Keratinocyte (primary cell): ENCODE data around the gene FOXD2. TPM values are rescaled to one million over a fixed set of nuclear protein-coding genes. Genes with fewer than 3 reads are reported as not detected.

Experiments
- DNase-seq: peaks from one replicate; pipeline ENCODE4 v3.0.0-alpha.2; 2011; ENCODE audit warnings: low read depth, missing footprints, low spot score
- FAIRE-seq: peaks from 2 replicates; lab custom pipeline; 2011; peaks lifted over from hg19 to GRCh38; lab: Jason Lieb, UNC
- H2AFZ ChIP-seq: 2 replicates; pipeline ENCODE4 v1.6.0; 2012; ENCODE audit warnings: low read length, control low read depth, inconsistent platforms; ENCODE audit not compliant: control insufficient read depth
- H3K27ac ChIP-seq: 2 replicates; pipeline ENCODE4 v1.5.1; 2011; ENCODE audit warnings: low read length; ENCODE audit not compliant: control insufficient read depth, insufficient read depth
- H3K27me3 ChIP-seq: 3 replicates; pipeline ENCODE4 v1.6.0; 2011; ENCODE audit warnings: low read length; ENCODE audit not compliant: control insufficient read depth, insufficient read depth; ENCODE audit errors: extremely low read depth
- H3K36me3 ChIP-seq, 2 experiments: 2 replicates in 1 of 2; 3 replicates in 1 of 2; pipeline ENCODE4 v1.5.1; 2011; ENCODE audit warnings: low read length in 2 of 2, mild to moderate bottlenecking in 1 of 2; ENCODE audit not compliant: control insufficient read depth in 2 of 2, insufficient read depth in 2 of 2; ENCODE audit errors: extremely low read depth in 1 of 2
- H3K4me1 ChIP-seq: 3 replicates; pipeline ENCODE4 v1.5.1; 2011; ENCODE audit warnings: low read length; ENCODE audit not compliant: control insufficient read depth, insufficient read depth; ENCODE audit errors: extremely low read depth
- H3K4me2 ChIP-seq: 3 replicates; pipeline ENCODE4 v1.6.0; 2011; ENCODE audit warnings: low read depth, low read length; ENCODE audit not compliant: control insufficient read depth, insufficient read depth; ENCODE audit errors: extremely low read depth
- H3K4me3 ChIP-seq, 3 experiments: fragments of 200-600 bp in 1 of 3; sonication (generic) in 1 of 3; 2 replicates in 2 of 3; 3 replicates in 1 of 3; pipeline ENCODE4 v1.5.1; 2011 to 2016; ENCODE audit warnings: low read length in 3 of 3, mild to moderate bottlenecking in 3 of 3, control low read depth in 2 of 3, inconsistent platforms in 1 of 3, low read depth in 1 of 3, mixed read lengths in 1 of 3, mixed run types in 1 of 3, moderate library complexity in 1 of 3; ENCODE audit not compliant: control insufficient read depth in 2 of 3, insufficient read depth in 2 of 3; ENCODE audit errors: extremely low read depth in 1 of 3
- H3K79me2 ChIP-seq: 2 replicates; pipeline ENCODE4 v1.6.0; 2012; ENCODE audit warnings: low read length; ENCODE audit not compliant: control insufficient read depth, insufficient read depth
- H3K9ac ChIP-seq: 3 replicates; pipeline ENCODE4 v1.6.0; 2011; ENCODE audit warnings: low read length; ENCODE audit not compliant: control insufficient read depth, insufficient read depth; ENCODE audit errors: extremely low read depth
- H3K9me1 ChIP-seq: 3 replicates; pipeline ENCODE4 v1.6.0; 2011; ENCODE audit warnings: low read length; ENCODE audit not compliant: control insufficient read depth, insufficient read depth; ENCODE audit errors: extremely low read depth
- H3K9me3 ChIP-seq: 2 replicates; pipeline ENCODE4 v1.5.1; 2012; ENCODE audit warnings: low read depth, low read length; ENCODE audit not compliant: control insufficient read depth
- H4K20me1 ChIP-seq: 3 replicates; pipeline ENCODE4 v1.6.0; 2011; ENCODE audit warnings: low read length; ENCODE audit not compliant: control insufficient read depth, insufficient read depth; ENCODE audit errors: extremely low read depth
- EZH2 ChIP-seq: IDR thresholded peaks from one replicate; pipeline ENCODE4 v1.6.1; 2012; ENCODE audit warnings: inconsistent platforms, mild to moderate bottlenecking, low read length, moderate library complexity
- dilution Hi-C: fragments of 300-500 bp; cut with MboI; formaldehyde crosslinking; loops from one replicate; pipeline ENCODE4 v1.7.0; 2020; ENCODE audit warnings: low sequenced_read_pairs; ENCODE audit not compliant: extremely low pct_ligation_motif_present
- polyA plus RNA-seq, 5 experiments: library from polyadenylated mRNA; depleted of rRNA in 3 of 5; stranded (reverse) in 3 of 5; stranded (forward) in 1 of 5; unstranded in 1 of 5; fragments of >200 nt; gene quantifications; 1 replicate in 1 of 5; 2 replicates in 3 of 5; 3 replicates in 1 of 5; pipeline versions ENCODE4 v1.2.1 to v1.2.3, GENCODE V29; 2011 to 2012; ENCODE audit warnings: missing spikeins in 2 of 5, low read depth in 1 of 5, low replicate concordance in 1 of 5
- TF ChIP-seq, protein P1 (sequence below), 3 experiments: IDR thresholded peaks in 1 of 3; conservative IDR thresholded peaks in 1 of 3; optimal IDR thresholded peaks in 1 of 3; 2 replicates in 2 of 3; 3 replicates in 1 of 3; pipeline versions ENCODE3 to v1.5.1; 2011; ENCODE audit warnings: low read length in 3 of 3, mild to moderate bottlenecking in 3 of 3, moderate library complexity in 2 of 3, control low read depth in 1 of 3, inconsistent platforms in 1 of 3; ENCODE audit not compliant: insufficient read depth in 2 of 3; ENCODE audit errors: extremely low read depth in 1 of 3

FOXD2 gene
- polyA plus RNA-seq, 1 donor (not counting 4 experiments of a cell fraction or from before 2014, with no cell fraction given) = 0.04 TPM

GRCh38 chr1:47439819-47440598 lies 2.2 kb downstream of the FOXD2 start:
- H3K9me1 ChIP-seq = no peaks in the 10 kb centered on the region
- H3K27me3 ChIP-seq = peaks cover 70% of the 10 kb centered on the region
- H3K36me3 ChIP-seq = no peaks in the 10 kb centered on the region
- no peak for FAIRE-seq
- no peak overlapping the region for H3K9ac ChIP-seq
- no peaks in the 10 kb centered on the region for H3K9me3 ChIP-seq
- H4K20me1 ChIP-seq = peaks cover 8% of the 10 kb centered on the region
- no peak for DNase-seq
- dilution Hi-C loops = no loop called here
- peaks cover 4% of the 10 kb centered on the region for H3K79me2 ChIP-seq
- no peak overlapping the region for H3K27ac ChIP-seq
- no peak for TF ChIP-seq EZH2
- TF ChIP-seq, protein P1, sequence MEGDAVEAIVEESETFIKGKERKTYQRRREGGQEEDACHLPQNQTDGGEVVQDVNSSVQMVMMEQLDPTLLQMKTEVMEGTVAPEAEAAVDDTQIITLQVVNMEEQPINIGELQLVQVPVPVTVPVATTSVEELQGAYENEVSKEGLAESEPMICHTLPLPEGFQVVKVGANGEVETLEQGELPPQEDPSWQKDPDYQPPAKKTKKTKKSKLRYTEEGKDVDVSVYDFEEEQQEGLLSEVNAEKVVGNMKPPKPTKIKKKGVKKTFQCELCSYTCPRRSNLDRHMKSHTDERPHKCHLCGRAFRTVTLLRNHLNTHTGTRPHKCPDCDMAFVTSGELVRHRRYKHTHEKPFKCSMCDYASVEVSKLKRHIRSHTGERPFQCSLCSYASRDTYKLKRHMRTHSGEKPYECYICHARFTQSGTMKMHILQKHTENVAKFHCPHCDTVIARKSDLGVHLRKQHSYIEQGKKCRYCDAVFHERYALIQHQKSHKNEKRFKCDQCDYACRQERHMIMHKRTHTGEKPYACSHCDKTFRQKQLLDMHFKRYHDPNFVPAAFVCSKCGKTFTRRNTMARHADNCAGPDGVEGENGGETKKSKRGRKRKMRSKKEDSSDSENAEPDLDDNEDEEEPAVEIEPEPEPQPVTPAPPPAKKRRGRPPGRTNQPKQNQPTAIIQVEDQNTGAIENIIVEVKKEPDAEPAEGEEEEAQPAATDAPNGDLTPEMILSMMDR (optimal IDR thresholded peaks at IDR 0.05 in 1 of 3, IDR thresholded peaks at IDR 0.05 in 1 of 3, conservative IDR thresholded peaks at IDR 0.05 in 1 of 3; ENCODE audit: extremely low read depth in 1 of 3, insufficient read depth in 2 of 3, low read length in 3 of 3) = no peak
- H2AFZ ChIP-seq = no peak overlapping the region
- no peak overlapping the region for H3K4me3 ChIP-seq
- H3K4me1 ChIP-seq = peaks cover 19% of the 10 kb centered on the region
- no peak overlapping the region for H3K4me2 ChIP-seq

DNA sequence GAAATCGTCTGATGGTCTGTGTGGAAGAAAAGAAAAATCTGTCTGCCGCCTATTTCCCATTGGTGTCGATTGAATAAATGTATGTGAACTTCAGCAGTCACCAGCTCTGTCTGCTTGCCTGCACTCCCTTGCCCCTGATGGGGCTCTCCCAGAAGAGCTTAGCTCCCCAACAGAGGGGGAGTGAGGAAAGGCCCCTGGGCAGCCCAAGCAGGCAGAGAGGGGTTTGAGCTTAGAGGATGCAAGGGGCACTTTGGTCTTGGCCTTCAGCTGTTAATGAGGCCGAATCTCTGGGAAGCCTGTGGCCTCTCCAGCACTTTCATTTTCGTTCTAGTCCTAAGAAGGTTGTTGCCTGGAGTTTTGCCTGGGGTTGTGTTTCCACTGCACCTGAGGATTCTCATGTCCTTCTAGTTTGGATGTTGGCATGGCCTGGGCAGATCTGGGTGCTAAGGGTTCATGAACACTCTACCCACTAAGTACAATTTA lies 2.8 kb downstream of the FOXD2 start:
- DNase-seq = no peak
- no peak overlapping the region for H2AFZ ChIP-seq
- H3K9ac ChIP-seq = no peak overlapping the region
- no peaks in the 10 kb centered on the region for H3K9me3 ChIP-seq
- peaks cover 74% of the 10 kb centered on the region for H3K27me3 ChIP-seq
- TF ChIP-seq EZH2 = no peak
- TF ChIP-seq, protein P1 (optimal IDR thresholded peaks at IDR 0.05 in 1 of 3, IDR thresholded peaks at IDR 0.05 in 1 of 3, conservative IDR thresholded peaks at IDR 0.05 in 1 of 3; ENCODE audit: extremely low read depth in 1 of 3, insufficient read depth in 2 of 3, low read length in 3 of 3) = no peak
- no peaks in the 10 kb centered on the region for H3K36me3 ChIP-seq
- H3K9me1 ChIP-seq = no peaks in the 10 kb centered on the region
- FAIRE-seq = no peak
- peaks cover 8% of the 10 kb centered on the region for H4K20me1 ChIP-seq
- no peak overlapping the region for H3K4me3 ChIP-seq
- peaks cover 4% of the 10 kb centered on the region for H3K79me2 ChIP-seq
- H3K4me1 ChIP-seq = peaks cover 18% of the 10 kb centered on the region
- no peak overlapping the region for H3K4me2 ChIP-seq
- dilution Hi-C loops = no loop called here
- no peak overlapping the region for H3K27ac ChIP-seq
